Esophagus (tissue), 2 donors: ENCODE results near the gene FTCD. TPM values are rescaled to one million over a fixed set of nuclear protein-coding genes. Genes with fewer than 3 reads are reported as not detected.

Source experiments
- H3K27ac ChIP-seq, 2 donors: one replicate each; pipeline ENCODE4 v1.5.1; 2013; ENCODE audit warnings: low read depth in 2 of 2, mild to moderate bottlenecking in 2 of 2, inconsistent platforms in 1 of 2, low read length in 1 of 2, moderate library complexity in 1 of 2
- H3K27me3 ChIP-seq, 2 donors: one replicate each; pipeline ENCODE4 v1.6.1; 2013; ENCODE audit warnings: low read length in 2 of 2, control low read depth in 1 of 2, mild to moderate bottlenecking in 1 of 2; ENCODE audit not compliant: insufficient read depth in 2 of 2, control insufficient read depth in 1 of 2
- H3K36me3 ChIP-seq, 2 donors: one replicate each; pipeline ENCODE4 v1.6.1; 2013; ENCODE audit warnings: low read length in 1 of 2; ENCODE audit not compliant: control insufficient read depth in 2 of 2, insufficient read depth in 2 of 2
- H3K4me1 ChIP-seq, 2 donors: one replicate each; pipeline ENCODE4 v1.6.1; 2013; ENCODE audit warnings: low read length in 1 of 2; ENCODE audit not compliant: control insufficient read depth in 2 of 2, insufficient read depth in 2 of 2
- H3K4me3 ChIP-seq, 2 donors: one replicate each; pipeline ENCODE4 v1.5.1; 2013; ENCODE audit warnings: low read length in 2 of 2, mild to moderate bottlenecking in 2 of 2, low read depth in 1 of 2, moderate library complexity in 1 of 2
- H3K9me3 ChIP-seq, 2 donors: one replicate each; pipeline ENCODE4 v1.6.1; 2013; ENCODE audit warnings: mild to moderate bottlenecking in 2 of 2, low read depth in 1 of 2, low read length in 1 of 2, moderate library complexity in 1 of 2; ENCODE audit not compliant: control insufficient read depth in 2 of 2, insufficient read depth in 1 of 2
- WGBS, 2 donors: extraction: QIAGEN DNeasy Blood & Tissue Kit; methylation state at CpG; one replicate each; pipeline ENCODE4 v1.1.7; 2013; 5-methylcytosine and 5-hydroxymethylcytosine counted together
- polyA plus RNA-seq, 2 donors: library from polyadenylated mRNA; stranded (reverse); fragments of 200-250 nt; gene quantifications; one replicate each; pipeline ENCODE4 v1.2.3, GENCODE V29; 2013
- donor health status: healthy with polysubstance abuse.
- donor health status: Bipolar disorder and iron deficiency.

Gene FTCD
- polyA plus RNA-seq, 2 donors: 0.33 to 0.39 TPM

DNA sequence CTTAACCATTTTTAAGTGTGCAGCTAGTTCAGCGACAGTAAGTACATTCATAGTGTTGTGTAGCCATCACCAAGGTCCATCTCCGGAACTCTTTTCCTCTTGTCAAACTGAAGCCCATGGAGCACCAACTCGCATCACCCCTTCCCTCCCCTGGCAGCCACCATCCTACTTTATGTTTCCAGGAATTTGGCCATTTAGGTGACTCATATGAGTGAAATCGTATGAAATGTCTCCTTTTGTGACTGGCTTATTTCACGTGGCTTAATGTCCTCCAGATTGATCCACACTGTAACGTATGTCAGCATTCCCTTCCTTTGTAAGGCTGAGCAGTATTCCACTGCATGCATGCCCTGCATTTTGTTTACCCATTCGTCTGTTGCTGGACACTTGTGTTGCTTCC, 55.0 kb downstream of the FTCD start:
- H3K4me3 ChIP-seq: no peak overlapping the region
- H3K27ac ChIP-seq: no peak overlapping the region
- no peaks in the 10 kb centered on the region for H3K36me3 ChIP-seq
- no peaks in the 10 kb centered on the region for H3K9me3 ChIP-seq
- 48 to 58% methylated on average over 7 of the region's 7 CpGs for WGBS, 2 donors
- peaks cover 0 to 5% of the 10 kb centered on the region in 2 donors for H3K27me3 ChIP-seq
- H3K4me1 ChIP-seq: peaks cover 0 to 4% of the 10 kb centered on the region in 2 donors

DNA sequence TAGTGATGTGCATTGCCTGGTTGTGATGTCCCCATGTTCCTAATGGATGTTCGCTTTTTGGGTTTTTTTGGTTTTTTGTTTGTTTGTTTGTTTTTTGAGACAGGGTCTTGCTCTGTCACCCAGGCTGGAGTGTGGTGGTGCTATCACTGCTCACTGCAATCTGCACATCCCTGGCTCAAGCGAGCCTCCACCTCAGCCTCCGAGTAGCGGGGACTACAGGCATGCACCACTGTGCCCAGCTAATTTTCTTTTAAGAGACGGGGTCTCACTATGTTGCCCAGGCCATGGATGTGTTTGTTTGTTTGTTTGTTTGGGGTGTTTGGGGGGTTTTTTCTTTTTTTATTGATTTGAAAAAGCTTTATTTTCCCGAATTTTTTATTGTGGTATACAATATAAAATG, 55.4 kb downstream of the FTCD start:
- WGBS, 2 donors: 82% methylated on average over 6 of the region's 6 CpGs
- no peak overlapping the region for H3K27ac ChIP-seq
- H3K27me3 ChIP-seq: peaks cover 0 to 5% of the 10 kb centered on the region in 2 donors
- peaks cover 0 to 4% of the 10 kb centered on the region in 2 donors for H3K4me1 ChIP-seq
- no peaks in the 10 kb centered on the region for H3K9me3 ChIP-seq
- no peaks in the 10 kb centered on the region for H3K36me3 ChIP-seq
- no peak overlapping the region for H3K4me3 ChIP-seq

- Histone ChIP-seq H3K4me3 (peak overlapping the region in 1 of 2 donors; percentile 6), H3K27ac (peak overlapping the region; percentile 30 to 38), H3K9me3 (no peaks in the 10 kb centered on the region), H3K27me3 (peaks cover 0 to 5% of the 10 kb centered on the region in 2 donors), H3K4me1 (peaks cover 0 to 4% of the 10 kb centered on the region in 2 donors), H3K36me3 (no peaks in the 10 kb centered on the region)
- WGBS, 2 donors: 22 to 28% methylated on average over 17 to 18 of the region's 18 CpGs
These were observed 55.9 kb downstream of the FTCD start for GRCh38 chr21:46099476-46099875.

- Histone ChIP-seq H3K27ac (peak overlapping the region; percentile 75 to 88), H3K4me1 (peaks cover 0 to 4% of the 10 kb centered on the region in 2 donors), H3K36me3 (no peaks in the 10 kb centered on the region), H3K4me3 (peak overlapping the region; percentile 47 to 57), H3K27me3 (peaks cover 0 to 5% of the 10 kb centered on the region in 2 donors), H3K9me3 (no peaks in the 10 kb centered on the region)
- 1 to 2% methylated on average over 63 to 94 of the region's 94 CpGs for WGBS, 2 donors
These were observed 56.9 kb downstream of the FTCD start for GRCh38 chr21:46098303-46099141.

GRCh38 chr21:46097336-46098293, 57.8 kb downstream of the FTCD start, which contains the start of gene COL6A2:
COL6A2 (plus strand) TSS chr21:46098112.
- WGBS, 2 donors: 5 to 12% methylated on average over 24 to 83 of the region's 83 CpGs
- peak within 1 kb of the TSS; percentile 75 to 88 for H3K27ac ChIP-seq
- no peaks in the 10 kb centered on the region for H3K9me3 ChIP-seq
- H3K36me3 ChIP-seq: no peaks in the 10 kb centered on the region
- peak within 1 kb of the TSS; percentile 47 to 57 for H3K4me3 ChIP-seq
- H3K27me3 ChIP-seq: peaks cover 0 to 5% of the 10 kb centered on the region in 2 donors
- peaks cover 4 to 6% of the 10 kb centered on the region in 2 donors for H3K4me1 ChIP-seq

- H3K27me3 ChIP-seq: peaks cover 0 to 5% of the 10 kb centered on the region in 2 donors
- 76 to 80% methylated on average over 16 of the region's 16 CpGs for WGBS, 2 donors
These were observed 58.6 kb downstream of the FTCD start for GRCh38 chr21:46096596-46097335.

GRCh38 chr21:46095814-46096595, 59.4 kb downstream of the FTCD start:
- H3K27me3 ChIP-seq: peaks cover 0 to 5% of the 10 kb centered on the region in 2 donors
- WGBS, 2 donors: 85 to 89% methylated on average over 12 of the region's 12 CpGs

More at GRCh38 chr21:46096596-46097335, 58.6 kb downstream of the FTCD start:
- Histone ChIP-seq H3K4me3 (no peak overlapping the region), H3K27ac (peak overlapping the region; percentile 73 to 88), H3K36me3 (no peaks in the 10 kb centered on the region), H3K4me1 (peaks cover 4 to 6% of the 10 kb centered on the region in 2 donors), H3K9me3 (no peaks in the 10 kb centered on the region)

GRCh38 chr21:46095083-46095719, 60.2 kb downstream of the FTCD start:
- WGBS, 2 donors: 65 to 70% methylated on average over 16 of the region's 16 CpGs
- H3K36me3 ChIP-seq: no peaks in the 10 kb centered on the region
- H3K4me1 ChIP-seq: peaks cover 4 to 6% of the 10 kb centered on the region in 2 donors
- peak overlapping the region in 1 of 2 donors; percentile 22 for H3K27ac ChIP-seq
- H3K27me3 ChIP-seq: peaks cover 0 to 5% of the 10 kb centered on the region in 2 donors
- H3K4me3 ChIP-seq: no peak overlapping the region
- H3K9me3 ChIP-seq: peaks cover 0 to 5% of the 10 kb centered on the region in 2 donors

More at GRCh38 chr21:46095814-46096595, 59.4 kb downstream of the FTCD start:
- Histone ChIP-seq H3K4me3 (no peak overlapping the region), H3K4me1 (peaks cover 4 to 6% of the 10 kb centered on the region in 2 donors), H3K36me3 (no peaks in the 10 kb centered on the region), H3K9me3 (peaks cover 0 to 3% of the 10 kb centered on the region in 2 donors), H3K27ac (peak overlapping the region in 1 of 2 donors; percentile 73)
